NCI-H2171 treated with DMSO at 0.1 percent for 48 hours (cell line): ENCODE results near the gene RPAP2.

ENCODE experiments used
- DNase-seq: peaks from one replicate; lab custom pipeline; 2025; lab: John Stamatoyannopoulos, UW

RPAP2 gene

GRCh38 chr1:92447033-92447681 lies 148.3 kb downstream of the RPAP2 start:
- DNase-seq, result no peak

- DNase-seq, result no peak
Observed at GRCh38 chr1:92447976-92448375, 149.1 kb downstream of the RPAP2 start.
